Fibroblast of pulmonary artery (primary cell): ENCODE measurements around the gene LIPA.

Experiments
- DNase-seq: peaks from one replicate; pipeline ENCODE4 v3.0.0-alpha.2; 2010; ENCODE audit warnings: low read depth
- H3K4me3 ChIP-seq: replicated peaks from 2 replicates; pipeline ENCODE4 v1.5.1; 2011; ENCODE audit warnings: low read depth, mild to moderate bottlenecking, control low read depth, low read length, moderate library complexity
- TF ChIP-seq, protein P1 (sequence below): IDR thresholded peaks from 2 replicates; pipeline ENCODE4 v1.5.1; 2011; ENCODE audit warnings: mild to moderate bottlenecking, control low read depth, low read length, inconsistent platforms; ENCODE audit errors: missing control alignments

LIPA gene

DNA sequence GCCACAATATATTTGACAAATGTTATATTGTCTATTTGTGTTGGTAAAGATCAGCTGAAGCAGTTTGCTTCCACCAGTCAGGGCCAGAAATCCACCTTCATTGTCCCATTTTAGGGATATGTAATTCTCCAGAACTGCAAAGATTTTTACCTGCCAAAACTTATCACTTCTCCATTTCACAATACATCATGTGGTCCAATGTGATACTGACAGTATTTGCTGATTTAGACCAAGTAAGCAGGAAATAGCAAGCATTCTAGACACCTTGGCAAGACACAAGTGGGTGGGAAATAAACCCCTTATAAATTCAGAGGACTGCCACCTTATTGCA lies 18.5 kb upstream of the LIPA start:
- TF ChIP-seq, protein P1, sequence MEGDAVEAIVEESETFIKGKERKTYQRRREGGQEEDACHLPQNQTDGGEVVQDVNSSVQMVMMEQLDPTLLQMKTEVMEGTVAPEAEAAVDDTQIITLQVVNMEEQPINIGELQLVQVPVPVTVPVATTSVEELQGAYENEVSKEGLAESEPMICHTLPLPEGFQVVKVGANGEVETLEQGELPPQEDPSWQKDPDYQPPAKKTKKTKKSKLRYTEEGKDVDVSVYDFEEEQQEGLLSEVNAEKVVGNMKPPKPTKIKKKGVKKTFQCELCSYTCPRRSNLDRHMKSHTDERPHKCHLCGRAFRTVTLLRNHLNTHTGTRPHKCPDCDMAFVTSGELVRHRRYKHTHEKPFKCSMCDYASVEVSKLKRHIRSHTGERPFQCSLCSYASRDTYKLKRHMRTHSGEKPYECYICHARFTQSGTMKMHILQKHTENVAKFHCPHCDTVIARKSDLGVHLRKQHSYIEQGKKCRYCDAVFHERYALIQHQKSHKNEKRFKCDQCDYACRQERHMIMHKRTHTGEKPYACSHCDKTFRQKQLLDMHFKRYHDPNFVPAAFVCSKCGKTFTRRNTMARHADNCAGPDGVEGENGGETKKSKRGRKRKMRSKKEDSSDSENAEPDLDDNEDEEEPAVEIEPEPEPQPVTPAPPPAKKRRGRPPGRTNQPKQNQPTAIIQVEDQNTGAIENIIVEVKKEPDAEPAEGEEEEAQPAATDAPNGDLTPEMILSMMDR: no peak
- DNase-seq: no peak
- no peak overlapping the region for H3K4me3 ChIP-seq

GRCh38 chr10:89269433-89270152 lies 18.0 kb upstream of the LIPA start:
- no peak for DNase-seq

DNA sequence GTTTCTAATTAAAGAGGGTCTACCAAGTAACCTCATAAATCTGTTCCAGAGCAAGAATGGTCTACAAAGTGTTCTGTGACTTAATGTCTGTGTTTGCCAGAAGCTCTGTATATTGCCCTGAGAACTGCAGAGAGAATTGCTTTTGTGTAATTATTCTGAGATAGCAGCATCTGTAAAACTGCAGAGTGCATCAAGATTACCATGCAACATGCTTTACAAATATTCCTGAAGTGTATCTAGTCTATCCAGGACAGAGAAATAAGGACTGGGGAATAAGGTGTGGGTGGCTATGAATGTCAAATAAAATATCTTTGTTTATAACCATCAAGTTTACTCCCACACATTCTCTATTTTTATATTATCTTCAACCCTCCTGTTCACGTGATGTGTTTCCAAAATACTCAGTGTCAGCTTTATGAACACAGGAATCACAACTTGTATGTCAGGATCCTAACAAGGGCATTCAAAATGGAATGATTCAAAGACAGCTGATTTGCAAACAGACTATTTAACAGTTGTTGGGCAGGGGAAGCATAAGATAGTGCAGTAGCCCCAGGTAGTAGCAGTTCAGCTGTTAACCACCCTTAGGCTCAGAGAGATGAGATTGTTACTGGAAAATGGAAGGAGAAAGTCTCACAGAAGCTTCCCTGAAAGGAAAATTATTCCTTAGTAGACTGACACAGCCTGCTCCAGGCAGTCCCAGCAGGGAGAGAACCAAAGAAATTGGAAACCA lies 15.3 kb upstream of the LIPA start:
- TF ChIP-seq, protein P1: no peak
- DNase-seq: no peak
- no peak overlapping the region for H3K4me3 ChIP-seq

More at GRCh38 chr10:89269433-89270152, 18.0 kb upstream of the LIPA start:
- H3K4me3 ChIP-seq: no peak overlapping the region
- TF ChIP-seq, protein P1: no peak

DNA sequence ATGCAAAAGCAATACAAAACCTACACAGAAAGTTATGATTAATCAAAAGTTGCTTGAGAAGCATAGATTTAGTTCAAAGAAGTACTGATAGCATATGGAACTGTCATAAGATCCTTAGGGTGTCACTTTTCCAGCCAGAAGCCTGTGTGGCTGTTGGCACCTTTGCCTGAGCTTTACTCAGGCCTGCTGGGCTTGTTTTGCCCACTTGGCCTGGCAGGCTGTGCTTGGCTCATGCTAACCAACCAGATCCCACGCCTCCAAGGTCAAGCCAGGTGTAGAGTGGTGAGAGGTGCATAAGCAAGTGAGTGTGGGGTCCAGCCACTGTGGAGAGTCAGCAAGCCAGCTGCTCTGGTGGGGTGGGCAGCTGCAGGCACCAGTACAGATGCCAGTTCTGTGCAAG lies 12.0 kb upstream of the LIPA start:
- H3K4me3 ChIP-seq: no peak overlapping the region
- TF ChIP-seq, protein P1: no peak
- no peak for DNase-seq

GRCh38 chr10:89263091-89263490 lies 11.5 kb upstream of the LIPA start:
- H3K4me3 ChIP-seq: no peak overlapping the region
- DNase-seq: no peak
- TF ChIP-seq, protein P1: no peak

DNA sequence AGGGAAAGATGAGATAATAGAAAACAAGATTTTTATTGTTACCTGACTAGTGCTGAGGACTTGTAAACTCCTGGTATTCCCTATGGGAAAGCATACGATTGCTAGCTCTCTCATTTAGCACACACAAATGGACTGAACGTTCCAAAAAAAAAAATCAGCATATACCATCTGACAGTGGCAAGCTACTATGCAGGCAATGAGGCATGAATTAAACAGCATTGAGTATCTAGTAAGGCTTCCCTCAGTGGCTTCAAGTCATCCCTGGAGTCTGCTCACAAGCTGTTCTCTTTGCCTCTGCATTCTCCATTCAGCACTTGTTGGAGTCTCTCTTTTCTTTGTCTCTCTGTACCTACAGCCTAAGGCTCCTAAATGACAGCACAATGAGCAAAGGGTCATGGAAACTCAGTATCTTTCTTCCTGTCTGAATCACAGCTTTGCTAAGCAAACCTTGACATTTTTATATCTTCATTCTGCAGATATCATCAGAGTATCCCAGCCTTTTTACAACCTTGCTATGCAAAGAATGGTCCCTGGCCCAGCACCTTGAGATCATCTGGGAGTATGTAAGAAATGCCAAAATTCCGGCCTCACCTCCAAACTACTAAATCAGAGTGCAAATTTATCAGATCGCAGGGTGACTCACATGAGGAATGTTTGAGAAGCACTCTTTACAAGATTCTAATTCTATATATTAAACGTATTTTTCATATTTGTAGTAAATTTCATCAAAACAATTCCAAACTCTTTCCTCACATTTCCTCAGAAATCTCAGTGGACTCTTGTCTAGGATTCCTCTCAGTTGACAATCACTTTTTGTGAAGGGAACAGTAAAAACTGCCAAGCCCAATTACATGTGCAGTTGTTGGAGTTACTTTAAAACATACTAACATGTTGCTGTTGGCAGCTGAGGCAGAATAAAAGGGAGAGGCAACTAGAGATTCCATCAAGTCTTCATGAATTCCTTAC lies 10.8 kb upstream of the LIPA start:
- TF ChIP-seq, protein P1: no peak
- no peak overlapping the region for H3K4me3 ChIP-seq
- no peak for DNase-seq
